IPS-NIHi7 (cell line): ENCODE data around the gene ARIH2.

Experiments
- DNase-seq: peaks from one replicate; pipeline ENCODE4 v3.0.0; 2012; ENCODE audit warnings: mixed read lengths; ENCODE audit errors: extremely low spot score

ARIH2 gene

DNA sequence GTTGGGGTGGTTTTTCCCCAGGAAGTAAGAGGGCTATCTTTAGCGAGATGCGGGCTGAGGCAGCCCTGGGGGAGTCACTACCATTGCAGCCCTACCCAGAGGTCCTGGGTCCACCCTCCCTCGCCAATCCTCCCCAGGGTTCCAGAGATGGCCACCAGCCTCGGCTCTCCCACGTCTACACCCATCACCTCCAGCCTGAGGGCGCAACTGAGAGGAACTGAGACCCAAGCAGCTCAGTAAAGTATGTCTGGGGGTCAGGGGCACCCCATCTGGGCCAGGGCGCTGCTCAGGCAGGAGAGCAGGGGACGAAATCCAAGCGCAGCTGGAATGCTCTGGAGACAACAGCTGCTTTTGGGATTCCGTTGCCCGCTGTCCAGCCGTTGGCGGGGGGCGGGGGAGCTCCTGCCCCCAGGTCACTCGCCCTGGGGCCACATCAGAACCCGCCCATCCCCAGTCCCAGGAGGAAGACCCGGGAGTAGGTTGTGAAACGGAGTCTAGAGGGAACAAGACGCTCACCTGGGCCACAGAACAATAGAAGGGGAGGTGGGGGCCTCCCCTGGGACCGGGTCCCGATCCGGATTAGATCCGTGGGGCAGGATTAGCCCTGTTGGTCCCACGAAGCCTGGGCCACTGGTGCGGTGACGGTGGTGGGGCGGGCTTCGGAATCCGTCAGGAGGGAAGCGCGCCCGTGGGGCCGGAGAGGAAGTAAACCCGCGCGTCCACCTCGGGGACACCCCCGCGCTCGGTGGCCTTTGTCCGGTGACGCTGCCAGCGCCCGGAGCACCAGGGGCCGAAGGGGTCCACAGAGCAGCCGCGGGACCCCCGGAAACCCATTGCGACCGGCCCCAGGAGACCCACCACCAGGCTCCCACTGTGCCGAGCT is 101.9 kb downstream of the ARIH2 start:
- no peak for DNase-seq

DNA sequence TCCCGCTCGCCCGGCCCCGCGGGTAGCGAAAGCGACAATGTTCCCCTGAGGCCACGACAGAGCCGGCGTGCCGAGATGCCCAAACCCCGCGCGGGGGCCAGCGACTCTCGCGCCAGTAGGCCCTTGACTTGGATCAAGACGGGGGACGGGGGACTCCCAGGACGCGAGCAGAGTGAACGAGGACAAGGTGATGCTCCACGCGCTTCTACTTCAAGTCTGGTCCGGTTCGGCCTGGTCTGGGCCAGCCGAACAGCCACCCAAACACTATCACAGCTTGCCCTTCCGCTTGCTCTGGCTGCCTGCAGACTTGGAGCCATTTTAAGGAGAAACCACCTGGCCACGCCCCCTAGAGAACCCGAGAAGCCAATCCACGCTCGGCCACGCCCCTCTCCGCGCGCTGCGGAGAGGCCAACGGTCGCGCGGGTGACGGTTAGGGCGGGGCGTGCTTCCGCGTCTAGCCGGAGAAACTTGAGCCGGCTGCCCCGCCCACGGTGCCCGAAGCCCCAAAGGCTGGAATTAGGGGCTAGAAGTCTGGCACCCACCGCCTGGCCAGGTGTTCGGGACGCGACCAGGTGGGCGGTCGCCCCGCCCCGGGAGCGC is 102.7 kb downstream of the ARIH2 start:
- DNase-seq: peak; percentile 88

DNA sequence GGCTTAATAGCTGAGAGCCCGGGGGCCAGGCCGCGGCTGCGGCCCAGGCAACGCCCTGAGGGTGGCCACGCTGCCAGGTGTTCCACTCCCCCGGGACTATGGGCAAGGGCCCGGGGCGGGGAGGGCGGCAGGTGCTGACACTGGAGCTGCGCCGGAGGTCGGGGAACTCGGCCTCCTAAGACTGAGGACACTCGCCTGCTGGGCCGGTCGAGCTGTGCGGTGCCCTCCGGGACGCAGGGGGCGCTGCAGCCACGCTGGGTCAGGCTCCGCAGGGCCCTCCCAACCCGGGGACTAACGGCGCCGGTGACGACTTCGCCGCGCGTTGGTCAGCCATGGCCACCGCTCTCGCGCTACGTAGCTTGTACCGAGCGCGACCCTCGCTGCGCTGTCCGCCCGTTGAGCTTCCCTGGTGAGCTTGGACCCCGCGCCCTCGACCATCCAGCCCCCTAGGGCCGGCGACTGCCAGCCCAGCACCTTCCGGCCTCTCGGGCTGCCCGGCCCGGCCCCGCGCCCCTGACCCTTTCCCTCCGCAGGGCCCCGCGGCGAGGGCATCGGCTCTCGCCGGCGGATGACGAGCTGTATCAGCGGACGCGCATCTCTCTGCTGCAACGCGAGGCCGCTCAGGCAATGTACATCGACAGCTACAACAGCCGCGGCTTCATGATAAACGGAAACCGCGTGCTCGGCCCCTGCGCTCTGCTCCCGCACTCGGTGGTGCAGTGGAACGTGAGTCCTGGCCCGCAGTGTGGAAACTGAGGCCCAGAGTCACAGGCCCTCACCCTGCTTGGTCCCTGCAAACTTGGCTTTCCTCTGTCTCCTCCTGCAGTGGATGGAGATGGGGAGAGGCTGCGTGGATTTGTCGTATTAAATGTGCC is 103.4 kb downstream of the ARIH2 start, which contains the start of gene NDUFAF3:
NDUFAF3 (plus strand) TSS at position 309 of the 875 bp plus-strand sequence; CDS start at position 333, 24 bp downstream.
- peak; percentile 88 for DNase-seq

DNA sequence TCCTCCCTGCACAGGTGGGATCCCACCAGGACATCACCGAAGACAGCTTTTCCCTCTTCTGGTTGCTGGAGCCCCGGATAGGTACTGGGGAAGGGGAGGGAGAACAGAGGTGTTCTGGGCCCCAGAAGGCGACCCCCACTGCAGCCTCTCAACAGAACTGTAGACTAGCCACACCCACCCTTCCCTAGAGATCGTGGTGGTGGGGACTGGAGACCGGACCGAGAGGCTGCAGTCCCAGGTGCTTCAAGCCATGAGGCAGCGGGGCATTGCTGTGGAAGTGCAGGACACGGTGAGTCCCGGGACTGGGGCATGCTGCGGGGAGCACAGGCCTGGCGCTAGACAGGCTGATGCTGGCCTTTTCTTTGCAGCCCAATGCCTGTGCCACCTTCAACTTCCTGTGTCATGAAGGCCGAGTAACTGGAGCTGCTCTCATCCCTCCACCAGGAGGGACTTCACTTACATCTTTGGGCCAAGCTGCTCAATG is 104.1 kb downstream of the ARIH2 start:
- DNase-seq: no peak

DNA sequence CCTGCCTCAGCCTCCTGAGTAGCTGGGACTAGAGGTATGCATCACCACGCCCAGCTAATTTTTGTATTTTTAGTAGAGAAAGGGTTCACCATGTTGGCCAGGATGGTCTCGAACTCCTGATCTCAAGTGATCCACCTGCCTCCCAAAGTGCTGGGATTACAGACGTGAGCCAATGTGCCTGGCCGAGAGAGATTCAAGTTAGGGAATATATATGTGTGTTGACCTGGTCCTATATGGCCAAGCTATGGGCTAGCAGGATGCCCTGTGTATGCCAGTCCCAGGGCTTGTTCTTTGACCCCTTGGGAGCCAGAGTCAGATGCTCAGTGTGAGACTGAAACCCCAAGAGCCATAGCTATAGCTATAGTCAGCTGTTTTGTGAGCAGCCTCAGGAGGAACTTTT is 105.1 kb downstream of the ARIH2 start:
- no peak for DNase-seq

DNA sequence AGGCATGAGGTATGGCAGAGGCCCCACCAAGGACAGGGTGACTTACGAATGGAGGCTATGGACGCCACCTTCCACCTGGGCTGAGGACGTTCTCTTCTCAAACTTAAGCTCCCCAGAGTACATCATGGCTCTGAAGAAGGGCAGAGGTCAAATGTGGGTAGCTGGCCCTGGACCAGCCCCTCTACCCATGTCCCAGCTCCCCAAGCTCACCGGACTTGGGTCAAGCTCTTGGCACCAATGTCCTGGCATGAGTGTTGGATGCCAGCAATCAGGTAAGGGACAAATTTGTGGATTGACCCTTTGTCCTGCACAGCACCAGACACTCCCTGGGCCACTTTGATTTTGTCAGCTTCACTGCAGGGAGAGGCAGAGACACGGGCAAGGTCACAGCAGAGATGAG is 105.8 kb downstream of the ARIH2 start:
- no peak for DNase-seq

DNA sequence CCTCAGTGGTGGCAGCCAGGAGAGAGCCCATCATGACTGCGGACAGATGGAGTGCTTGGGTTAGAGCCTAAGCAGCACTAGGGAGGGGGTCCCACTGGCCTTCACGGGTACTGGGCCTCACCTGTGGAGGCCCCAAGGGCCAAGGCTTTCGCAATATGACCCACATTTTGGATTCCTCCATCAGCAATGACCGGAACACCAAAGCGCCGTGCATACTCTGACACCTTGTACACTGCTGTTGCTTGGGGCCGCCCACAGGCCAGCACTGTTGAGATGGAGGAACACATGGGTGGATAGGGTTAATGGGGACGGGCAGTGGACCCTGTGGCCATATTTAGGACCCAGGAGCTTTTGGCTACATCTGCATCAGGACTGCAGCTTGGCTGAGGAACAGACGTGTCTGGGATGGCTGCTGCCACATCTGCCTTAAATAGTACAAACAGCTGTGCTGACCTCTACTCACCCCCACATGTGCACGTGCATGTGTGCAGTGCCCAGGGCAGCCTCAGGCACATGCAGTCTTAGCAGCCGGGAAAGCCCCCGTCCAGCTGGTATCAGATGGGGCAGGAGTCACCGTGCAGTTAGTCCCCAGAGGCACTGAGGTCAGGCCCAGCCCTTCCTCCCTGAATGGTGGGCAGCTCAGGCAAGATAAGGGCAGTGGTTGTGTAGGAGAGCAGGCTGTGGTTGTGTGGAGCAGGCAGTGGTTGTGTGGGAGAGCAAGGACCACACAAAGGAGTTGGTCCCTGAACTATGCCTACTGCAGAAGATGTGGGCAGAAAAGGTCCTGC is 106.6 kb downstream of the ARIH2 start:
- no peak for DNase-seq

DNA sequence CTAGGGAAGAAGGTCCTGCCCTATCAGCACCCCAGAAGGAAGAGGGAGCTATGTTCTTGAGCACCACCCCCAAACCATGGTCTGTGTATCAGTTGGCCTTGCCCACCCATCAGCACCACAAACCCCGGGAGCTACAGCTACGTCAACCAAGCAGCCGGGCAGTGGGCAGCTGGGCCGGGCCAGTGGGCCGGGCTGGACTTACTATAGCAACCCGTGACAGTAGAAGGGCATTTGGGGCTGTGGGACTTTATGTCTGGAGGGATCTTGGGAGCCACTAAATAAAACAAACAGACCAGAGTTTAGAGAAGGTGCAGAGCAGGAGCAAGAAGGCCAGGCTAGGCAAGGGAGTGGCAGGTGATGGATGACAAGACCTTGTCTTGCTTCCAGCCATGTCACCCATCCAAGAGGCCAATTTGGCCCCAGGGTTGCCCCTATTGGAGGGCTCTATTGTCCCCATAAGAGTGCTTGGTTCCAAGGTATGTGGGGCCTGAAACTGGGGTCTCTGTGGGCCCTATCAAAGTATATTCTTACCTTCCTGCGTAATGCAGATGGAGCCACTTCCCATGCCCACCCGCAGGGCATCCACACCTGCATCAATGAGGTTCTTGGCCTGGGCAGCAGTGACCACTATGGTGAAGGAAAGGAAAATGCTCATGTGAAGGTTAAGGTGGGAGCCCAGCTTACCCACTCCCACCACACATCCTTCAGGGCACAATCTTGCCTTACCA is 107.3 kb downstream of the ARIH2 start:
- no peak for DNase-seq

DNA sequence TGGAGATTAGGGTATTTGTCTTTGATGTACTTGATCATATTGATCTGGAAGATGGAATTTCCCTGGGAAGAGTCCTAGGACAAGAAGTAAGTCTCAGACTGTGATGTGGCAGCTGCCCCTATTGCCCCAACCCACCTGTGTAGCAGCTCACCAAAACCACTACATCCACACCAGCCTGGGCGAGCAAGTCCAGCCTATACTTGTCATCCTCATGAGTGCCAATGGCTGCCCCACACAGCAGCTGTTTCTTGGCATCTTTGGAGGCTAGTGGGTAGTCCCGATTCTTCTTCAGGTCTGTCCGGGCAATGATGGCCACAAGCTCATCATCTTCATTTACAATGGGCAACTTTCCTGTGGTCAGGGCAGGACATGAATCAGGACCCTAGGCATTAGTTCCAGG is 107.9 kb downstream of the ARIH2 start:
- DNase-seq: no peak

DNA sequence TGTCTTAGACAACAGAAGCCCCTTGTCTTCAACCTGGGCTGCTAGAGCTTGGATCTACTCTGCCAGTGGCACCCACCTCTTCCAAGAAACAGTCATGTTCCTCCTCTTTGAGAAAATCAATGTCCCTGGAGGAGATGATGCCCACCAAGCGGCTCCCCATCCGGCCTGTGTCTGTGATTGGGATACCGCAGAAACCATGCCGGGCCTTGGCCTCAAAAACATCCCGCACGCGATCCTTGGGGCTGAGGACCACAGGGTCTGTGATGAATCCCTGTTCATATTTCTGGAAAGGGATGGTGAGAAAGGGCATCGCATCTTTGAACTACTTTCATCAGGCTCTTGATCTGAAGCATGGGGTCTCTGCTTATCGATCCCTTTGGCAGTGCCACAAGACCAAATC is 109.0 kb downstream of the ARIH2 start:
- DNase-seq: no peak

DNA sequence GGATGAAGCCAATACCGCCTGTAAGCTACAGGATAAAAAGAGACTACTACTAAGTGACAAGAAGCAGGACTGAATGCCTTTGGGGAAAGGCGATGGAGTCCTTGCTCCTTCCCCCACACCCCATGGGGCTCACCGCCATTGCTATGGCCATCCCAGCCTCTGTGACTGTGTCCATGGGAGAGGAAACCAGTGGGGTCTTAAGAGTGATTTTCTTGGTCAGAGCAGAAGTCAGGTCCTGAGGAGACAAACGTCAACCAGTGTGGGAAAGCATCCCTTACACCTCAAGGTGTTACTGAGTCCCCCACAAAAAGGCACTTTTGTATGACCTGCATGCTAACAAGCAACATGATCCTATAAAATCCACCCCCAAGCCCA is 109.6 kb downstream of the ARIH2 start:
- DNase-seq: no peak

DNA sequence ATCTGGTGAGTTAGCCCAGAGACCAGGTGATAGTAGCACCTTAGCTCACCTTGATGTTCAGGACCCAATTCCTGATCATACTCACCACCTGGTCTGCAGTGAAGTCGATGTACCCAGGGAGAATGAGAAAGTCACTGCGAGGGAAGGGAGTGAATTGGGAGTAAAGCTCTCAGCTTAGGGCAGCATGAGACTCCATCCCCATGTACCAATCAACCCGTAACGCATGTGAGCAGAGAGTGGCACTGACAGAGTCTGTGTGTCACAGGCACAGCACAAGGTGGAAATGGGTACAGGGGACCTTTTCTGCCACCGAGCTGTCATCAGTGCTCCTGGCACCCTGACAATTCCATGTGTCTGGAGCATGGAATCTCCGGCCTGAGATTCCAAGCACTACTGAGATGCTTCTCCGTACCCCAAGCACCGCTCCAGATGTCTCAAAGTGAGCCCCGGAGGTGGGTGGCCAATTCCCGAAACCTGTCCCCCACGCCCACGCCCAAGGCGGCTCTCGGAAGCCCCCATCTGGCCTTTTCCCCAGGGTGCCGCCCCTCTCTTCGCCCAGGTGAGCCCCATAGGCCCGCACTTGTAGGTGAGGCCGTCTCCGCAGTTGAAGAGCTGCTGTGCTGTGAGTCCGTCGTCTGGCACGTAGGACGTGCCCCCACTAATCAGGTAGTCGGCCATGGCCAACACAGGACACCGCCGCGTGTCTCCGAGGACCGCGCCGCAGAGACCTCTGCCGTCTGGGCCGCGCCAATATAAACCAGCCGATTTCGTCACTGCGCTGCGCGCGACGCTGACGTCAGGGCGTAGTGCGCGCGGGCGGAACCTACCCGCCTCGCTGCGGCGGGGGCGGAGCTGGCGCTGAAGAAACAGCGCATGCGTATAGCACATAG is 110.3 kb downstream of the ARIH2 start, which contains the start of gene IMPDH2:
IMPDH2 (minus strand) TSS at position 726 of the 890 bp plus-strand sequence; CDS start at position 678, 48 bp downstream.
- peak; percentile 90 for DNase-seq

DNA sequence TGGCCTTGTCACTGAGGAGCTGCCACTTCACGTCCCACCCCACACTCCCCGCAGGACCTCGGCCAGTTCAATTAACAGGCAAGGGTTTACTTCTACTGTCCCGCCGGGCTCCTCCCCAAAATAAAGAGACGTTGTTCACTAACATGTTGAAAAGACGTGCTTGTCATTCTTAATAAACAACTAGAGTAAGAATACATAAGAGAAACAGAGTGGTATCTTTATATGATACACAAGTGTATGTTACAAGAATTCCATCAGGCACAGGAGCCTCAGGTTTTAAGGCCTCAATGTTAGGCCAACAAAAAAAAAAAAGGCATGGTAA is 110.9 kb downstream of the ARIH2 start:
- no peak for DNase-seq

DNA sequence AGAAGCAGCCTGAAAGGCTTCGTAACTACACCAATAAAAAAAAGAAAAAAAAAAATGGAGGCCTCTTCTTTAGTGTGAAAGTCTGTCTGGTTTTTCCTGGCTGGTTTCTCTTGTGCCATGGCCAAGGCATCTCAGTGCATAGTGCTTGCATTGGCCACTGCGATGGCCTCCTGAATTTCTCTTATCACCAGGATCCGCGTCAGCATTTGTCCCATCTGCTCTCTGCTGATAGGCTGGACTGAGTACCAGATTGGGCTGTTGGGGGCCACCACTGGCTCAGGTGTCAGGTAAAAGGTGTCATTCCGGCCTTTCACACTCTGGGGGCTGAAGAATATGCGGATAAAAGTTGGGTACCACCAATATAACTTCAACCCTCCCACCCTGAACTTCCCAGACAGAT is 111.7 kb downstream of the ARIH2 start:
- DNase-seq: no peak

DNA sequence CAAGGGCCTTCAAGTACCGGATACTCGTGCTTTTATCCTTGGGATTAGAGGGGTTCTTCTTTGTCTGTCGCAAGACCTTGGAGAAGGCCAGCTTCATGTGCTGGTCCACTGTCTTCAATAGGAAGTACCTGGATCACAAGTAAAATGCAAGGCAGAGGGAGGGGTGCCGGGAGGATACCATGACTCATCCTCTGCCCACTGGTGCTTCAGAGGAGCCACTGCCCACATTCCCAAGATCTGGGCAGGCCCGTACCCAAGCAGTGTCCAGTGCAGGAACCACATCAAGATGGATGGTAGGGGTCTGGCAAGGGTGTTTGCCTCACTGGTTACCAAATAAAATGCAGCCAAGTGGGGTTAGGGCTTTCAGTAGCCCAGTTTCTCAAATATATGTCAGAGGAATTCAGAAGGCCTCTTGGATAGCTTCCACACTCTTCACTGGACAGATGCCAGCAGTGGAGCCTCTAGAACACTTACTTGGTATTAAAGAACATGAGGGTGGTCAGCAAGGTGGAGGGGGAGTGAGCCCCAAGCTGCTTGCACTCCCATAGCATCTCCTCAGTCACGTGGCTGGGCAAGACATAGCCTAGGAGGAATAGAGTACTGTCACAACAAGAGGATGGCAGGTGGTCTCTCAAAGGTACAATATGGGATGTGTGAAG is 114.1 kb downstream of the ARIH2 start:
- DNase-seq: no peak

DNA sequence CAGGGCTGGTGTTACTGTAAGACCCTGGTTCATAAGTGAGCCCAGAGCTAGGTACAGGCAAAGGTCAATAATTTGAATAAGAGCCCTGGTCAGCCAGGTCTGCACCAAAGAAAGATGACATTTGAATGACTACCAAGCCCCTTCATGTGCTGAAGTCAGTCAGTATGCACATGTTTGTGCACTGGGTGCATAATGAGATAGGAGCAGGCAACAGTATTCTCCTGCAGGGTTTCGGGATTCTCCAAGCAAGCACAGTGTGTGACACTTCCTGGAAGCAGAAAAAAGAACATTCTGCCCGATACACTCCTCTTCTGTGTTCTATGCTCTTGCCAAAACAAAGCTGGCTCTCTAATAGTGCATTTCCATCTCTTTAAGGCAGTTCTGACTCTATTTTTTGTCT is 116.0 kb downstream of the ARIH2 start:
- DNase-seq: no peak

DNA sequence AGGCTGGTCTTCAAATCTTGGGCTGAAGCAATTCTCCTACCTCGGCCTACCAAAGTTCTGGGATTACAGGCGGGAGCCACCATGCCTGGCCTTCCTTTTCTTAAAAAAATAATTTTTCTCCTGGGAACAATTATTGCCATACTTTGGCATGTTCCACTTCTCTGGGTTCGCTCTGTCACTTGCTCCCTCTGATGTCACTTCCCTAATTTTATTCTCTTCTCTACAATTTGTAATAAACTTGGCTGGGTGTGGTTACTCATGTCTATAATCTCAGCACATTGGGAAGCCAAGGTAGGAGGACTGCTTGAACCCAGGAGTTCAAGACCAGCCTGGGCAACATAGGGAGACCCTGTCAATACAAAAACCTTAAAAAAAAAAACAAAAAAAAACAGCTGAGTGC is 116.6 kb downstream of the ARIH2 start:
- no peak for DNase-seq
